NB4 (cell line): Measurements from ENCODE around the gene EGLN3.

Experiments
- DNase-seq: peaks from one replicate; pipeline ENCODE4 v3.0.0; 2010; ENCODE audit warnings: low read depth
- H3K4me3 ChIP-seq: one replicate; pipeline ENCODE4 v1.5.1; 2011; ENCODE audit warnings: mild to moderate bottlenecking, low read depth, low read length, moderate library complexity
- CTCF ChIP-seq: IDR thresholded peaks from one replicate; pipeline ENCODE4 v1.5.1; 2012; ENCODE audit warnings: low read depth, low read length
- MAX ChIP-seq: IDR thresholded peaks from 2 replicates; pipeline ENCODE4 v1.6.1; 2011; ENCODE audit warnings: low read depth, low read length
- MYC ChIP-seq: IDR thresholded peaks from 2 replicates; pipeline ENCODE4 v1.6.1; 2011; ENCODE audit warnings: low read depth, low read length
- POLR2A ChIP-seq: IDR thresholded peaks from 2 replicates; pipeline ENCODE4 v1.6.1; 2011; ENCODE audit warnings: mild to moderate bottlenecking; ENCODE audit not compliant: insufficient read length; ENCODE audit errors: extremely low read depth

EGLN3 gene

GRCh38 chr14:33916663-33917565 is 34.0 kb downstream of the EGLN3 start:
- H3K4me3 ChIP-seq: no peak overlapping the region
- TF ChIP-seq POLR2A (no peak), CTCF (no peak), MAX (no peak), MYC (no peak)
- no peak for DNase-seq

GRCh38 chr14:33915682-33916081 is 35.2 kb downstream of the EGLN3 start:
- no peak for DNase-seq
- H3K4me3 ChIP-seq: no peak overlapping the region
- TF ChIP-seq MAX (no peak), CTCF (no peak), POLR2A (no peak), MYC (no peak)

GRCh38 chr14:33914676-33915516 is 36.0 kb downstream of the EGLN3 start:
- DNase-seq: no peak
- no peak for TF ChIP-seq MYC
- no peak for TF ChIP-seq CTCF
- no peak for TF ChIP-seq POLR2A
- no peak for TF ChIP-seq MAX

GRCh38 chr14:33911046-33911445 is 39.8 kb downstream of the EGLN3 start:
- DNase-seq: no peak
- no peak for TF ChIP-seq MAX
- TF ChIP-seq CTCF: no peak
- TF ChIP-seq MYC: no peak
- no peak for TF ChIP-seq POLR2A
- no peak overlapping the region for H3K4me3 ChIP-seq

More at GRCh38 chr14:33914676-33915516, 36.0 kb downstream of the EGLN3 start:
- no peak overlapping the region for H3K4me3 ChIP-seq

GRCh38 chr14:33910435-33910834 is 40.4 kb downstream of the EGLN3 start:
- TF ChIP-seq MYC (no peak), POLR2A (no peak), CTCF (no peak)
- H3K4me3 ChIP-seq: no peak overlapping the region
- no peak for DNase-seq
